T-helper 2 cell treated with Interferon-gamma antibody and Interleukin-4, amounts not matched to agents 5 μg/mL and 100 μg/mL, for 36 hours (primary cell): Measurements from ENCODE around the gene MAPRE3.
A peak's percentile ranks its signal among the peaks of the same experiment; 100 is the strongest.

ENCODE experiments used
- DNase-seq: peaks from one replicate; pipeline ENCODE4 v3.0.0; 2021; ENCODE audit warnings: low spot score
- H3K27ac Mint-ChIP-seq: one replicate; pipeline ENCODE4 v1.8.0; 2021; ENCODE audit warnings: mild to moderate bottlenecking, mixed read lengths
- H3K27me3 Mint-ChIP-seq: one replicate; pipeline ENCODE4 v1.8.0; 2021; ENCODE audit warnings: low read depth, mixed read lengths
- H3K36me3 Mint-ChIP-seq: one replicate; pipeline ENCODE4 v1.8.0; 2021; ENCODE audit warnings: low read depth, mixed read lengths
- H3K4me1 Mint-ChIP-seq: one replicate; pipeline ENCODE4 v1.8.0; 2021; ENCODE audit warnings: low read depth, mixed read lengths
- H3K4me3 Mint-ChIP-seq: one replicate; pipeline ENCODE4 v1.8.0; 2022; ENCODE audit warnings: mild to moderate bottlenecking, moderate library complexity, mixed read lengths
- H3K9me3 Mint-ChIP-seq: one replicate; pipeline ENCODE4 v1.8.0; 2021; ENCODE audit warnings: mixed read lengths

The MAPRE3 gene

GRCh38 chr2:27053776-27054175 lies 83.3 kb downstream of the MAPRE3 start:
- Mint-ChIP-seq H3K4me1 (peaks cover 26% of the 10 kb centered on the region), H3K36me3 (peaks cover 29% of the 10 kb centered on the region), H3K9me3 (no peaks in the 10 kb centered on the region), H3K27ac (no peak overlapping the region), H3K4me3 (peak overlapping the region; percentile 1), H3K27me3 (peaks cover 7% of the 10 kb centered on the region)
- no peak for DNase-seq

- Mint-ChIP-seq H3K4me3 (no peak overlapping the region), H3K9me3 (no peaks in the 10 kb centered on the region), H3K27ac (no peak overlapping the region), H3K27me3 (peaks cover 7% of the 10 kb centered on the region), H3K4me1 (peaks cover 20% of the 10 kb centered on the region), H3K36me3 (peaks cover 32% of the 10 kb centered on the region)
- DNase-seq: no peak
Observed at GRCh38 chr2:27054721-27055120, 84.3 kb downstream of the MAPRE3 start.

- no peak for DNase-seq
- H3K27me3 Mint-ChIP-seq: no peaks in the 10 kb centered on the region
- H3K4me1 Mint-ChIP-seq: peaks cover 10% of the 10 kb centered on the region
- H3K36me3 Mint-ChIP-seq: peaks cover 26% of the 10 kb centered on the region
- no peak overlapping the region for H3K4me3 Mint-ChIP-seq
- H3K9me3 Mint-ChIP-seq: no peaks in the 10 kb centered on the region
- H3K27ac Mint-ChIP-seq: no peak overlapping the region
Observed at GRCh38 chr2:27057184-27057583, 86.7 kb downstream of the MAPRE3 start.

- H3K36me3 Mint-ChIP-seq: peaks cover 32% of the 10 kb centered on the region
- DNase-seq: no peak
- no peaks in the 10 kb centered on the region for H3K27me3 Mint-ChIP-seq
- no peak overlapping the region for H3K27ac Mint-ChIP-seq
- no peaks in the 10 kb centered on the region for H3K9me3 Mint-ChIP-seq
- H3K4me1 Mint-ChIP-seq: peaks cover 4% of the 10 kb centered on the region
- no peak overlapping the region for H3K4me3 Mint-ChIP-seq
Observed at GRCh38 chr2:27058210-27058609, 87.8 kb downstream of the MAPRE3 start.

- DNase-seq: no peak
- Mint-ChIP-seq H3K4me3 (no peak overlapping the region), H3K4me1 (peaks cover 2% of the 10 kb centered on the region), H3K9me3 (no peaks in the 10 kb centered on the region), H3K27me3 (no peaks in the 10 kb centered on the region), H3K36me3 (peaks cover 33% of the 10 kb centered on the region), H3K27ac (no peak overlapping the region)
Observed at GRCh38 chr2:27059141-27059820, 88.8 kb downstream of the MAPRE3 start.

- H3K4me1 Mint-ChIP-seq: no peaks in the 10 kb centered on the region
- H3K27ac Mint-ChIP-seq: no peak overlapping the region
- H3K4me3 Mint-ChIP-seq: no peak overlapping the region
- H3K36me3 Mint-ChIP-seq: peaks cover 28% of the 10 kb centered on the region
- no peaks in the 10 kb centered on the region for H3K9me3 Mint-ChIP-seq
- DNase-seq: no peak
- H3K27me3 Mint-ChIP-seq: no peaks in the 10 kb centered on the region
Observed at GRCh38 chr2:27060323-27060722, 89.9 kb downstream of the MAPRE3 start.

GRCh38 chr2:27065128-27065527 lies 94.7 kb downstream of the MAPRE3 start:
- peaks cover 46% of the 10 kb centered on the region for H3K36me3 Mint-ChIP-seq

GRCh38 chr2:27067385-27067784 lies 96.9 kb downstream of the MAPRE3 start:
- Mint-ChIP-seq H3K27ac (peak overlapping the region; percentile 41), H3K4me3 (no peak overlapping the region), H3K36me3 (peaks cover 54% of the 10 kb centered on the region)

More at GRCh38 chr2:27065128-27065527, 94.7 kb downstream of the MAPRE3 start:
- Mint-ChIP-seq H3K27ac (no peak overlapping the region), H3K4me1 (peaks cover 26% of the 10 kb centered on the region), H3K9me3 (no peaks in the 10 kb centered on the region), H3K4me3 (no peak overlapping the region), H3K27me3 (no peaks in the 10 kb centered on the region)
- no peak for DNase-seq

GRCh38 chr2:27069436-27069835 lies 99.0 kb downstream of the MAPRE3 start:
- Mint-ChIP-seq H3K4me1 (peaks cover 50% of the 10 kb centered on the region), H3K27ac (peak overlapping the region; percentile 28), H3K36me3 (peaks cover 44% of the 10 kb centered on the region), H3K27me3 (no peaks in the 10 kb centered on the region), H3K9me3 (no peaks in the 10 kb centered on the region), H3K4me3 (peak overlapping the region; percentile 98)
- no peak for DNase-seq

More at GRCh38 chr2:27067385-27067784, 96.9 kb downstream of the MAPRE3 start:
- Mint-ChIP-seq H3K4me1 (peaks cover 37% of the 10 kb centered on the region), H3K9me3 (no peaks in the 10 kb centered on the region), H3K27me3 (no peaks in the 10 kb centered on the region)
- DNase-seq: no peak

GRCh38 chr2:27069961-27070618 lies 99.7 kb downstream of the MAPRE3 start:
- Mint-ChIP-seq H3K36me3 (peaks cover 44% of the 10 kb centered on the region), H3K9me3 (no peaks in the 10 kb centered on the region), H3K27ac (peak overlapping the region; percentile 94), H3K4me1 (peaks cover 55% of the 10 kb centered on the region), H3K27me3 (no peaks in the 10 kb centered on the region), H3K4me3 (peak overlapping the region; percentile 98)
- DNase-seq: no peak

GRCh38 chr2:27070653-27071276 lies 100.3 kb downstream of the MAPRE3 start:
- Mint-ChIP-seq H3K9me3 (no peaks in the 10 kb centered on the region), H3K36me3 (peaks cover 38% of the 10 kb centered on the region)
- DNase-seq: no peak

GRCh38 chr2:27071277-27071989 lies 101.0 kb downstream of the MAPRE3 start, which contains the start of gene OST4:
OST4 (minus strand) TSS chr2:27071654.
- DNase-seq: peak; percentile 94
- Mint-ChIP-seq H3K4me3 (peak within 1 kb of the TSS; percentile 98), H3K4me1 (peaks cover 64% of the 10 kb centered on the region), H3K36me3 (peaks cover 34% of the 10 kb centered on the region), H3K27me3 (peaks cover 2% of the 10 kb centered on the region), H3K27ac (peak within 1 kb of the TSS; percentile 94), H3K9me3 (no peaks in the 10 kb centered on the region)

More at GRCh38 chr2:27070653-27071276, 100.3 kb downstream of the MAPRE3 start:
- H3K27ac Mint-ChIP-seq: peak overlapping the region; percentile 94
- H3K4me1 Mint-ChIP-seq: peaks cover 58% of the 10 kb centered on the region
- no peaks in the 10 kb centered on the region for H3K27me3 Mint-ChIP-seq
- peak overlapping the region; percentile 98 for H3K4me3 Mint-ChIP-seq

GRCh38 chr2:27071990-27072830 lies 101.8 kb downstream of the MAPRE3 start:
- H3K4me1 Mint-ChIP-seq: peaks cover 70% of the 10 kb centered on the region
- peak overlapping the region; percentile 90 for H3K4me3 Mint-ChIP-seq
- peaks cover 34% of the 10 kb centered on the region for H3K36me3 Mint-ChIP-seq
- H3K9me3 Mint-ChIP-seq: no peaks in the 10 kb centered on the region
- H3K27me3 Mint-ChIP-seq: peaks cover 2% of the 10 kb centered on the region
- DNase-seq: peak; percentile 49
- H3K27ac Mint-ChIP-seq: peak overlapping the region; percentile 81
